Panc1 (cell line): Measurements from ENCODE around the gene ARL6IP4.

ENCODE experiments used
- TCF7L2 ChIP-seq: IDR thresholded peaks from 2 replicates; pipeline ENCODE4 v1.6.1; 2011; ENCODE audit warnings: mild to moderate bottlenecking, low read depth, low read length, inconsistent platforms
- TF ChIP-seq, protein P1 (sequence below): fragments of 450-650 bp; IDR thresholded peaks from 2 replicates; pipeline ENCODE4 v1.5.1; 2017; ENCODE audit warnings: mild to moderate bottlenecking

DNA sequence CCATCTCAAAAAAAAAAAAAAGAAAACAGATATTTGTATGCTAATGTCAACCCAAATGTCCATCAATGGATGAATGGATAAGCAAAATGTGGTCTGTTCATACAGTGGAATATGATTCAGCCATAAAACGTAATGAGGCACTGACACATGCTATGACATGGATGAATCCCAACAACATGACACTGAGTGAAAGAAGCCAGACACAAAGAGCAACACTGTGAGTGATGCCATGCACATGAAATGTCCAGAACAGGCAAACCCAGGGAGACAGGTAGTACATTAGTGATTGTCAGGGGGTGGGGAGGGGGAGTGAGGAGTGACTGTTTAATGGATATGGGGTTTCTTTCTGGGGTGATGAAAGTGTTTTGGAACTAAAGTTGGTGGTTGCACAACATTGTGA, 50.2 kb downstream of the ARL6IP4 start:
- TF ChIP-seq, protein P1, sequence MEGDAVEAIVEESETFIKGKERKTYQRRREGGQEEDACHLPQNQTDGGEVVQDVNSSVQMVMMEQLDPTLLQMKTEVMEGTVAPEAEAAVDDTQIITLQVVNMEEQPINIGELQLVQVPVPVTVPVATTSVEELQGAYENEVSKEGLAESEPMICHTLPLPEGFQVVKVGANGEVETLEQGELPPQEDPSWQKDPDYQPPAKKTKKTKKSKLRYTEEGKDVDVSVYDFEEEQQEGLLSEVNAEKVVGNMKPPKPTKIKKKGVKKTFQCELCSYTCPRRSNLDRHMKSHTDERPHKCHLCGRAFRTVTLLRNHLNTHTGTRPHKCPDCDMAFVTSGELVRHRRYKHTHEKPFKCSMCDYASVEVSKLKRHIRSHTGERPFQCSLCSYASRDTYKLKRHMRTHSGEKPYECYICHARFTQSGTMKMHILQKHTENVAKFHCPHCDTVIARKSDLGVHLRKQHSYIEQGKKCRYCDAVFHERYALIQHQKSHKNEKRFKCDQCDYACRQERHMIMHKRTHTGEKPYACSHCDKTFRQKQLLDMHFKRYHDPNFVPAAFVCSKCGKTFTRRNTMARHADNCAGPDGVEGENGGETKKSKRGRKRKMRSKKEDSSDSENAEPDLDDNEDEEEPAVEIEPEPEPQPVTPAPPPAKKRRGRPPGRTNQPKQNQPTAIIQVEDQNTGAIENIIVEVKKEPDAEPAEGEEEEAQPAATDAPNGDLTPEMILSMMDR = no peak
- no peak for TF ChIP-seq TCF7L2
